HepG2 (cell line): ENCODE measurements around the gene PLEKHA6. TPM values are rescaled to one million over a fixed set of nuclear protein-coding genes. Genes with fewer than 3 reads are reported as not detected.

Source experiments
- ARNTL ChIP-seq: sonication (generic); formaldehyde crosslinking; IDR thresholded peaks from 2 replicates; pipeline ENCODE4 v1.4.0; 2020; ENCODE audit warnings: mild to moderate bottlenecking, missing genetic modification reagents
- HES4 ChIP-seq: sonication (generic); formaldehyde crosslinking; IDR thresholded peaks from 2 replicates; pipeline ENCODE4 v1.9.0; 2021; ENCODE audit warnings: mild to moderate bottlenecking, missing genetic modification reagents, borderline replicate concordance
- MATR3 ChIP-seq: sonication (generic); formaldehyde crosslinking; IDR thresholded peaks from 2 replicates; pipeline ENCODE4 v1.4.0; 2020; ENCODE audit warnings: missing genetic modification reagents
- NCOA1 ChIP-seq: sonication (generic); formaldehyde crosslinking; IDR thresholded peaks from 2 replicates; pipeline ENCODE4 v1.9.0; 2021; ENCODE audit warnings: missing genetic modification reagents
- NFKBIZ ChIP-seq: IDR thresholded peaks from 2 replicates; pipeline ENCODE4 v1.6.1; 2018; ENCODE audit warnings: missing genetic modification reagents, missing compliant biosample characterization
- RFX3 ChIP-seq: IDR thresholded peaks from 2 replicates; pipeline ENCODE4 v1.6.1; 2016; ENCODE audit warnings: missing biosample characterization, missing genetic modification reagents
- SCMH1 ChIP-seq: sonication (generic); formaldehyde crosslinking; IDR thresholded peaks from 2 replicates; pipeline ENCODE4 v1.9.0; 2021; ENCODE audit warnings: missing genetic modification reagents, mild to moderate bottlenecking, borderline replicate concordance
- SETDB1 ChIP-seq: sonication (generic); formaldehyde crosslinking; IDR thresholded peaks from 2 replicates; pipeline ENCODE4 v1.5.1; 2020; ENCODE audit warnings: missing genetic modification reagents, mild to moderate bottlenecking, borderline replicate concordance
- SMAD1 ChIP-seq: sonication (generic); formaldehyde crosslinking; IDR thresholded peaks from 2 replicates; pipeline ENCODE4 v1.4.0; 2020; ENCODE audit warnings: missing genetic modification reagents, low read depth, mild to moderate bottlenecking, borderline replicate concordance
- SNAI1 ChIP-seq: sonication (generic); formaldehyde crosslinking; IDR thresholded peaks from 2 replicates; pipeline ENCODE4 v1.5.0; 2020; ENCODE audit warnings: mild to moderate bottlenecking, missing genetic modification reagents, borderline replicate concordance
- TARDBP ChIP-seq: sonication (generic); formaldehyde crosslinking; IDR thresholded peaks from 2 replicates; pipeline ENCODE4 v1.8.0; 2022; ENCODE audit warnings: mild to moderate bottlenecking, missing genetic modification reagents
- U2AF1 ChIP-seq: fragments of 200-400 bp; formaldehyde crosslinking; optimal IDR thresholded peaks from 2 replicates; pipeline ENCODE3; 2017; ENCODE audit warnings: mild to moderate bottlenecking, low read depth, low read length
- YEATS4 ChIP-seq: sonication (generic); formaldehyde crosslinking; IDR thresholded peaks from 2 replicates; pipeline ENCODE4 v1.4.0; 2020; ENCODE audit warnings: missing genetic modification reagents, borderline replicate concordance
- ZNF329 ChIP-seq: sonication (generic); formaldehyde crosslinking; IDR thresholded peaks from 2 replicates; pipeline ENCODE4 v1.9.0; 2021; ENCODE audit warnings: low read depth, mild to moderate bottlenecking, missing genetic modification reagents
- ZNF335 ChIP-seq: sonication (generic); formaldehyde crosslinking; IDR thresholded peaks from 2 replicates; pipeline ENCODE4 v1.4.0; 2020; ENCODE audit warnings: missing genetic modification reagents
- ZNF382 ChIP-seq: sonication (generic); formaldehyde crosslinking; IDR thresholded peaks from 2 replicates; pipeline ENCODE4 v1.5.0; 2020; ENCODE audit warnings: missing genetic modification reagents, mild to moderate bottlenecking, borderline replicate concordance
- ZNF558 ChIP-seq: sonication (generic); formaldehyde crosslinking; IDR thresholded peaks from 2 replicates; pipeline ENCODE4 v1.9.0; 2022; ENCODE audit warnings: mild to moderate bottlenecking, missing genetic modification reagents, borderline replicate concordance
- ZNF772 ChIP-seq: sonication (generic); formaldehyde crosslinking; IDR thresholded peaks from 2 replicates; pipeline ENCODE4 v1.5.0; 2020; ENCODE audit warnings: mild to moderate bottlenecking, missing genetic modification reagents
- ZNF790 ChIP-seq: sonication (generic); formaldehyde crosslinking; IDR thresholded peaks from 2 replicates; pipeline ENCODE4 v1.8.0; 2022; ENCODE audit warnings: missing genetic modification reagents, mild to moderate bottlenecking, borderline replicate concordance
- polyA plus RNA-seq, 8 experiments: library from polyadenylated mRNA; depleted of rRNA in 3 of 8; stranded (reverse) in 7 of 8; unstranded in 1 of 8; fragments of >200 nt; fragmentation: Illumina TruSeq in 4 of 8; extraction: Trizol in 4 of 8; gene quantifications; 2 replicates each; pipeline versions ENCODE4 v1.2.1 to v1.2.3, GENCODE V29; 2011 to 2016; ENCODE audit warnings: low read depth in 4 of 8, missing spikeins in 1 of 8, mixed read lengths in 1 of 8; ENCODE audit not compliant: insufficient read depth in 1 of 8
- total RNA-seq, 5 experiments: library from RNA; depleted of rRNA; stranded (reverse); fragments of >200 nt; fragmentation: Illumina TruSeq; extraction: Trizol; gene quantifications; 2 replicates each; pipeline ENCODE4 v1.2.3, GENCODE V29; 2016; ENCODE audit warnings: low read depth in 1 of 5
- TF ChIP-seq, protein P1 (sequence below): sonication (generic); formaldehyde crosslinking; conservative IDR thresholded peaks from 2 replicates; pipeline ENCODE4 v1.5.0; 2020; ENCODE audit warnings: missing genetic modification reagents
- TF ChIP-seq, protein P2 (sequence below): sonication (generic); formaldehyde crosslinking; IDR thresholded peaks from 2 replicates; pipeline ENCODE4 v1.5.0; 2020; ENCODE audit warnings: mild to moderate bottlenecking, missing genetic modification reagents, borderline replicate concordance
- TF ChIP-seq, protein P3 (sequence below): sonication (generic); formaldehyde crosslinking; conservative IDR thresholded peaks from 2 replicates; pipeline ENCODE4 v1.8.1; 2023; ENCODE audit warnings: missing genetic modification reagents
- TF ChIP-seq, protein P4 (sequence below): sonication (generic); formaldehyde crosslinking; IDR thresholded peaks from 2 replicates; pipeline ENCODE4 v1.5.0; 2020; ENCODE audit warnings: mild to moderate bottlenecking, missing genetic modification reagents

Gene PLEKHA6
- total and polyA plus RNA-seq, 2 of the 13 experiments (the other 11 are each of a cell fraction or from before 2014, with no cell fraction given): 5.3 to 11.4 TPM

DNA sequence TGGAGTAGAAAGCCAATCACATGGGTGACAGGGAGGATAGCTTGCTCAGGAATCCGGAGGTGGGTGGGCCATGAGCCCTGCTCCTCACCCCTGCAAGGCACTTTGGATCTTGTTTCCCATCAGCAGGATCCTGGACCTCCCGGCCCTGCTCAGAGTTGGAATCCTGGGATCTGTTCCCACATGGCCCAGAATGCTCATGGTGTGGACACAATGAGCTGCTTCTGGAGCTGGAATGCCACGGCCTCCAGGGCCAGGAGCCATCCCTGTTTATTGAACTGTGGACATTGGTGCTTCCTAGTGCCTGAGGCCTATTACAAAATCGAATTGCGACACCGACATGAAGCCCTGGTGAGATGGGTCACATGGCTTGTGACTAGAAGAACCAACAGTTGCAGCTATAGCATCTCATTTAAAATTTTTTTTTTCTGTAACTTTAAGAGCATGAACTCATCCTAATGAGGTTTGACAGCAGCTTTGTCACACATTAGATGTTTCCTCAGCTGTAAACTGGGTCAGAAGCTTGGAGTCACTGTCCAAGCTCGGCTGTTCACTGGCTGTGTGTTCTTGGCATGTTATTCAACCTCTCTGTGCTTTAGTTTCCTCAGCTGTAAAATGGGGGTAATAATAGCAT, 105.6 kb downstream of the PLEKHA6 start (continued):
- peak; percentile 30; the same call in 1 of the 2 replicates for TF ChIP-seq SMAD1 (CRISPR knock-in tag)
- TF ChIP-seq, protein P1, sequence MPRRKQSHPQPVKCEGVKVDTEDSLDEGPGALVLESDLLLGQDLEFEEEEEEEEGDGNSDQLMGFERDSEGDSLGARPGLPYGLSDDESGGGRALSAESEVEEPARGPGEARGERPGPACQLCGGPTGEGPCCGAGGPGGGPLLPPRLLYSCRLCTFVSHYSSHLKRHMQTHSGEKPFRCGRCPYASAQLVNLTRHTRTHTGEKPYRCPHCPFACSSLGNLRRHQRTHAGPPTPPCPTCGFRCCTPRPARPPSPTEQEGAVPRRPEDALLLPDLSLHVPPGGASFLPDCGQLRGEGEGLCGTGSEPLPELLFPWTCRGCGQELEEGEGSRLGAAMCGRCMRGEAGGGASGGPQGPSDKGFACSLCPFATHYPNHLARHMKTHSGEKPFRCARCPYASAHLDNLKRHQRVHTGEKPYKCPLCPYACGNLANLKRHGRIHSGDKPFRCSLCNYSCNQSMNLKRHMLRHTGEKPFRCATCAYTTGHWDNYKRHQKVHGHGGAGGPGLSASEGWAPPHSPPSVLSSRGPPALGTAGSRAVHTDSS (CRISPR knock-in tag): no peak
- peak; percentile 84; the same call in 1 of the 2 replicates for TF ChIP-seq YEATS4 (CRISPR knock-in tag)
- no peak for TF ChIP-seq MATR3 (CRISPR knock-in tag)
- TF ChIP-seq NCOA1 (CRISPR knock-in tag): 0 out of 2 replicates have a peak, but pooled peaks have one; percentile 58
- no peak for TF ChIP-seq ZNF382 (CRISPR knock-in tag)
- no peak for TF ChIP-seq NFKBIZ (CRISPR knock-in tag)
- no peak for TF ChIP-seq SNAI1 (CRISPR knock-in tag)
- TF ChIP-seq ZNF558: no peak; the same call in 1 of the 2 replicates
- TF ChIP-seq U2AF1: no peak
- no peak for TF ChIP-seq SETDB1 (CRISPR knock-in tag)
- TF ChIP-seq, protein P2, sequence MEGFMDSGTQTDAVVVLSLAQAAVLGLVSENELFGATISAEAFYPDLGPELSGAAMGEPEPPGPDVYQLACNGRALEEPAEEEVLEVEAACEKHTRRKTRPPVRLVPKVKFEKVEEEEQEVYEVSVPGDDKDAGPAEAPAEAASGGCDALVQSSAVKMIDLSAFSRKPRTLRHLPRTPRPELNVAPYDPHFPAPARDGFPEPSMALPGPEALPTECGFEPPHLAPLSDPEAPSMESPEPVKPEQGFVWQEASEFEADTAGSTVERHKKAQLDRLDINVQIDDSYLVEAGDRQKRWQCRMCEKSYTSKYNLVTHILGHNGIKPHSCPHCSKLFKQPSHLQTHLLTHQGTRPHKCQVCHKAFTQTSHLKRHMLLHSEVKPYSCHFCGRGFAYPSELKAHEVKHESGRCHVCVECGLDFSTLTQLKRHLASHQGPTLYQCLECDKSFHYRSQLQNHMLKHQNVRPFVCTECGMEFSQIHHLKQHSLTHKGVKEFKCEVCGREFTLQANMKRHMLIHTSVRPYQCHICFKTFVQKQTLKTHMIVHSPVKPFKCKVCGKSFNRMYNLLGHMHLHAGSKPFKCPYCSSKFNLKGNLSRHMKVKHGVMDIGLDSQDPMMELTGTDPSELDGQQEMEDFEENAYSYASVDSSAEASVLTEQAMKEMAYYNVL (CRISPR knock-in tag): peak; percentile 64; the same call in 1 of the 2 replicates
- TF ChIP-seq, protein P3, sequence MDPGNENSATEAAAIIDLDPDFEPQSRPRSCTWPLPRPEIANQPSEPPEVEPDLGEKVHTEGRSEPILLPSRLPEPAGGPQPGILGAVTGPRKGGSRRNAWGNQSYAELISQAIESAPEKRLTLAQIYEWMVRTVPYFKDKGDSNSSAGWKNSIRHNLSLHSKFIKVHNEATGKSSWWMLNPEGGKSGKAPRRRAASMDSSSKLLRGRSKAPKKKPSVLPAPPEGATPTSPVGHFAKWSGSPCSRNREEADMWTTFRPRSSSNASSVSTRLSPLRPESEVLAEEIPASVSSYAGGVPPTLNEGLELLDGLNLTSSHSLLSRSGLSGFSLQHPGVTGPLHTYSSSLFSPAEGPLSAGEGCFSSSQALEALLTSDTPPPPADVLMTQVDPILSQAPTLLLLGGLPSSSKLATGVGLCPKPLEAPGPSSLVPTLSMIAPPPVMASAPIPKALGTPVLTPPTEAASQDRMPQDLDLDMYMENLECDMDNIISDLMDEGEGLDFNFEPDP (CRISPR knock-in tag): 0 out of 2 replicates have a peak, but pooled peaks have one; percentile 63
- peak; percentile 91 for TF ChIP-seq TARDBP (CRISPR knock-in tag)
- TF ChIP-seq ZNF329 (CRISPR knock-in tag): no peak
- no peak for TF ChIP-seq RFX3
- TF ChIP-seq HES4 (CRISPR knock-in tag): peak; percentile 88
- TF ChIP-seq, protein P4, sequence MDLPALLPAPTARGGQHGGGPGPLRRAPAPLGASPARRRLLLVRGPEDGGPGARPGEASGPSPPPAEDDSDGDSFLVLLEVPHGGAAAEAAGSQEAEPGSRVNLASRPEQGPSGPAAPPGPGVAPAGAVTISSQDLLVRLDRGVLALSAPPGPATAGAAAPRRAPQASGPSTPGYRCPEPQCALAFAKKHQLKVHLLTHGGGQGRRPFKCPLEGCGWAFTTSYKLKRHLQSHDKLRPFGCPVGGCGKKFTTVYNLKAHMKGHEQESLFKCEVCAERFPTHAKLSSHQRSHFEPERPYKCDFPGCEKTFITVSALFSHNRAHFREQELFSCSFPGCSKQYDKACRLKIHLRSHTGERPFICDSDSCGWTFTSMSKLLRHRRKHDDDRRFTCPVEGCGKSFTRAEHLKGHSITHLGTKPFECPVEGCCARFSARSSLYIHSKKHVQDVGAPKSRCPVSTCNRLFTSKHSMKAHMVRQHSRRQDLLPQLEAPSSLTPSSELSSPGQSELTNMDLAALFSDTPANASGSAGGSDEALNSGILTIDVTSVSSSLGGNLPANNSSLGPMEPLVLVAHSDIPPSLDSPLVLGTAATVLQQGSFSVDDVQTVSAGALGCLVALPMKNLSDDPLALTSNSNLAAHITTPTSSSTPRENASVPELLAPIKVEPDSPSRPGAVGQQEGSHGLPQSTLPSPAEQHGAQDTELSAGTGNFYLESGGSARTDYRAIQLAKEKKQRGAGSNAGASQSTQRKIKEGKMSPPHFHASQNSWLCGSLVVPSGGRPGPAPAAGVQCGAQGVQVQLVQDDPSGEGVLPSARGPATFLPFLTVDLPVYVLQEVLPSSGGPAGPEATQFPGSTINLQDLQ (CRISPR knock-in tag): no peak; the same call in 1 of the 2 replicates
- peak; percentile 83 for TF ChIP-seq ZNF335 (CRISPR knock-in tag)
- peak; percentile 94 for TF ChIP-seq ZNF772 (CRISPR knock-in tag)
- peak; percentile 73; the same call in 1 of the 2 replicates for TF ChIP-seq ZNF790
- TF ChIP-seq SCMH1 (CRISPR knock-in tag): no peak
- peak; percentile 96 for TF ChIP-seq ARNTL
